Neural cell (in vitro differentiated cells): ENCODE data around the gene VASN. TPM values are rescaled to one million over a fixed set of nuclear protein-coding genes. Genes with fewer than 3 reads are reported as not detected.

Experiments
- H2AFZ ChIP-seq: fragments of 200-600, 300-800 bp; sonication (generic), shearing (Covaris generic); 2 replicates; pipeline ENCODE4 v1.6.0; 2014; ENCODE audit warnings: low read depth, mild to moderate bottlenecking, antibody characterized with exemption, low read length, moderate library complexity
- H3F3A ChIP-seq: fragments of 200-600 bp; shearing (Covaris generic); 2 replicates; pipeline ENCODE4 v1.6.1; 2016; ENCODE audit warnings: mild to moderate bottlenecking, moderate library complexity, mixed read lengths, antibody characterized with exemption, low read length; ENCODE audit not compliant: insufficient read depth, poor library complexity, severe bottlenecking
- H3K27ac ChIP-seq: fragments of 200-600, 300-800 bp; sonication (generic), shearing (Covaris generic); 2 replicates; pipeline ENCODE4 v1.5.1; 2014; ENCODE audit warnings: mild to moderate bottlenecking, low read length, moderate library complexity
- H3K27me3 ChIP-seq: fragments of 300-800, 200-600 bp; sonication (generic), shearing (Covaris generic); 2 replicates; pipeline ENCODE4 v1.6.0; 2014; ENCODE audit warnings: mild to moderate bottlenecking, low read depth, low read length, moderate library complexity; ENCODE audit not compliant: insufficient read depth
- H3K36me3 ChIP-seq: fragments of 300-800, 200-600 bp; sonication (generic), shearing (Covaris generic); 2 replicates; pipeline ENCODE4 v1.5.1; 2014; ENCODE audit warnings: mild to moderate bottlenecking, antibody characterized with exemption, low read length, moderate library complexity; ENCODE audit not compliant: insufficient read depth
- H3K4me2 ChIP-seq: fragments of 300-800, 200-600 bp; sonication (generic), shearing (Covaris generic); 2 replicates; pipeline ENCODE4 v1.6.0; 2014; ENCODE audit warnings: mild to moderate bottlenecking, low read length
- H3K4me3 ChIP-seq: fragments of 300-800, 200-600 bp; sonication (generic), shearing (Covaris generic); 2 replicates; pipeline ENCODE4 v1.5.1; 2014; ENCODE audit warnings: mild to moderate bottlenecking, low read length, moderate library complexity
- H3K79me2 ChIP-seq: fragments of 200-600 bp; shearing (Covaris generic); replicated peaks from 2 replicates; pipeline ENCODE4 v1.6.0; 2014; ENCODE audit warnings: mild to moderate bottlenecking, low read length, moderate library complexity; ENCODE audit not compliant: insufficient read depth
- H3K9ac ChIP-seq: fragments of 300-800, 200-600 bp; sonication (generic), shearing (Covaris generic); 2 replicates; pipeline ENCODE4 v1.6.1; 2016; ENCODE audit warnings: mild to moderate bottlenecking, low read length, mixed read lengths
- H3K9me2 ChIP-seq: fragments of 200-600 bp; shearing (Covaris generic); 2 replicates; pipeline ENCODE4 v1.6.1; 2016; ENCODE audit warnings: mild to moderate bottlenecking, low read length, mixed read lengths; ENCODE audit not compliant: insufficient read depth
- H3K9me3 ChIP-seq: fragments of 200-600, 300-800 bp; sonication (generic), shearing (Covaris generic); 2 replicates; pipeline ENCODE4 v1.6.1; 2016; ENCODE audit warnings: mild to moderate bottlenecking, mixed run types, low read length, moderate library complexity, mixed read lengths
- H4K20me1 ChIP-seq: fragments of 200-600 bp; shearing (Covaris generic); 2 replicates; pipeline ENCODE4 v1.6.1; 2016; ENCODE audit warnings: mild to moderate bottlenecking, mixed run types; ENCODE audit not compliant: insufficient read depth
- EP300 ChIP-seq: fragments of 450-650 bp; conservative IDR thresholded peaks from 2 replicates; pipeline ENCODE4 v1.6.1; 2014; ENCODE audit warnings: antibody characterized with exemption, mild to moderate bottlenecking, moderate library complexity; ENCODE audit not compliant: poor library complexity, severe bottlenecking
- EZH2 ChIP-seq: fragments of 200-600, 300-800 bp; shearing (Covaris generic), sonication (generic); IDR thresholded peaks from 2 replicates; pipeline ENCODE4 v1.6.1; 2014; ENCODE audit warnings: antibody characterized with exemption, low read length, borderline replicate concordance, mild to moderate bottlenecking; ENCODE audit not compliant: insufficient read depth, poor library complexity, severe bottlenecking
- MXI1 ChIP-seq: fragments of 450-650 bp; conservative IDR thresholded peaks from 2 replicates; pipeline ENCODE4 v1.6.1; 2014; ENCODE audit warnings: antibody characterized with exemption, mild to moderate bottlenecking; ENCODE audit not compliant: poor library complexity, severe bottlenecking
- POLR2AphosphoS5 ChIP-seq: IDR thresholded peaks from 2 replicates; pipeline ENCODE4 v1.6.1; 2012
- RAD21 ChIP-seq: fragments of 450-650 bp; conservative IDR thresholded peaks from 2 replicates; pipeline ENCODE4 v1.6.1; 2014; ENCODE audit warnings: antibody characterized with exemption, mild to moderate bottlenecking, moderate library complexity
- SMC3 ChIP-seq: fragments of 450-650 bp; conservative IDR thresholded peaks from 2 replicates; pipeline ENCODE4 v1.6.1; 2014; ENCODE audit warnings: antibody characterized with exemption, mild to moderate bottlenecking, moderate library complexity; ENCODE audit not compliant: poor library complexity
- TAF1 ChIP-seq: IDR thresholded peaks from 2 replicates; pipeline ENCODE4 v1.6.1; 2012; ENCODE audit warnings: low read depth
- polyA plus RNA-seq: library from polyadenylated mRNA; depleted of rRNA; stranded (reverse); fragments of >200 nt; gene quantifications from 2 replicates; pipeline ENCODE4 v1.2.3, GENCODE V29; 2014
- TF ChIP-seq, protein P1 (sequence below): fragments of 450-650 bp; IDR thresholded peaks from 2 replicates; pipeline ENCODE4 v1.5.1; 2014; ENCODE audit warnings: antibody characterized with exemption, mild to moderate bottlenecking, moderate library complexity; ENCODE audit not compliant: poor library complexity, severe bottlenecking
- TF ChIP-seq, protein P2 (sequence below): IDR thresholded peaks from 2 replicates; pipeline ENCODE4 v1.6.1; 2012; ENCODE audit warnings: borderline replicate concordance

VASN gene
- polyA plus RNA-seq, 1 donor from 2014 or later: 0.57 TPM

DNA sequence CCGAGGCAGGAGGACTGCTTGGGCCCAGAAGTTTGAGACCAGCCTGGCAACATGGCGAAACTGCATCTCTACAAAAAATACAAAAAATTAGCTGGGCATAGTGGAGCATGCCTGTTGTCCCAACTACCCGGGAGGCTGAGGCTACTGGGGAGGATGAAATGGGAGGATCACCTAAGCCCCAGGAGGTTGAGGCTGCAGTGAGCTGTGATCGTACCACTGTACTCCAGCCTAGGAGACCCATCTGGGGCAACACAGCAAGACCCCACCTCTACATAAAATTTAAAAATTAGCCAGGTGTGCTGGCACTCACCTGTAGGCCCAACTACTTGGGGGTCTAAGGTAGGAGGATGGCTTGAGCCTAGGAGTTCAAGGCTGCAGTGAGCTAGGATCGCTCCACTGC lies 22.3 kb upstream of the VASN start:
- H3K4me2 ChIP-seq: no peak overlapping the region

DNA sequence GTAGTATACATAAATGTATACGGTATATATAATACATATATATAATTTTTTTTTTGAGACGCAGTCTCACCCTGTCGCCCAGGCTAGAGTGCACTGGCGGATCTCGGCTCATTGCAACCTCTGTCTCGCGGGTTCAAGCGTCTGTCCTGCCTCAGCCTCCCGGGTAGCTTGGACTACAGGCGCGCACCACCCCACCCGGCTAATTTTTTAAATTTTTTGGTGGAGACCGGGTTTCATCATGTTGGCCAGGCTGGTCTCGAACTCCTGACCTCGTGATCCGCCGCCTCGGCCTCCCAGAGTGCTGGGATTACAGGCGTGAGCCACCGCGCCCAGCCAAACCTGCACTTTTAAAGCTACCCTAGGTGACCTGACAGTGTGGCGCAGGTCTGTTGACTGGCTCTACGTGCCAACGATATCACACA lies 21.3 kb upstream of the VASN start:
- no peaks in the 10 kb centered on the region for H3K9me3 ChIP-seq
- no peaks in the 10 kb centered on the region for H3K27me3 ChIP-seq
- H3K9me2 ChIP-seq: no peaks in the 10 kb centered on the region
- peak overlapping the region; percentile 28 for H3K27ac ChIP-seq
- peak overlapping the region; percentile 21 for H2AFZ ChIP-seq
- peak overlapping the region; percentile 62 for H3K4me2 ChIP-seq
- peak overlapping the region; percentile 68 for H3K9ac ChIP-seq
- H3F3A ChIP-seq: no peaks in the 10 kb centered on the region
- H3K4me3 ChIP-seq: peak overlapping the region; percentile 94
- TF ChIP-seq, protein P1, sequence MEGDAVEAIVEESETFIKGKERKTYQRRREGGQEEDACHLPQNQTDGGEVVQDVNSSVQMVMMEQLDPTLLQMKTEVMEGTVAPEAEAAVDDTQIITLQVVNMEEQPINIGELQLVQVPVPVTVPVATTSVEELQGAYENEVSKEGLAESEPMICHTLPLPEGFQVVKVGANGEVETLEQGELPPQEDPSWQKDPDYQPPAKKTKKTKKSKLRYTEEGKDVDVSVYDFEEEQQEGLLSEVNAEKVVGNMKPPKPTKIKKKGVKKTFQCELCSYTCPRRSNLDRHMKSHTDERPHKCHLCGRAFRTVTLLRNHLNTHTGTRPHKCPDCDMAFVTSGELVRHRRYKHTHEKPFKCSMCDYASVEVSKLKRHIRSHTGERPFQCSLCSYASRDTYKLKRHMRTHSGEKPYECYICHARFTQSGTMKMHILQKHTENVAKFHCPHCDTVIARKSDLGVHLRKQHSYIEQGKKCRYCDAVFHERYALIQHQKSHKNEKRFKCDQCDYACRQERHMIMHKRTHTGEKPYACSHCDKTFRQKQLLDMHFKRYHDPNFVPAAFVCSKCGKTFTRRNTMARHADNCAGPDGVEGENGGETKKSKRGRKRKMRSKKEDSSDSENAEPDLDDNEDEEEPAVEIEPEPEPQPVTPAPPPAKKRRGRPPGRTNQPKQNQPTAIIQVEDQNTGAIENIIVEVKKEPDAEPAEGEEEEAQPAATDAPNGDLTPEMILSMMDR: no peak
- TF ChIP-seq SMC3 (no peak), EZH2 (no peak), RAD21 (no peak), POLR2AphosphoS5 (no peak), TAF1 (no peak), MXI1 (no peak), EP300 (no peak)
- TF ChIP-seq, protein P2, sequence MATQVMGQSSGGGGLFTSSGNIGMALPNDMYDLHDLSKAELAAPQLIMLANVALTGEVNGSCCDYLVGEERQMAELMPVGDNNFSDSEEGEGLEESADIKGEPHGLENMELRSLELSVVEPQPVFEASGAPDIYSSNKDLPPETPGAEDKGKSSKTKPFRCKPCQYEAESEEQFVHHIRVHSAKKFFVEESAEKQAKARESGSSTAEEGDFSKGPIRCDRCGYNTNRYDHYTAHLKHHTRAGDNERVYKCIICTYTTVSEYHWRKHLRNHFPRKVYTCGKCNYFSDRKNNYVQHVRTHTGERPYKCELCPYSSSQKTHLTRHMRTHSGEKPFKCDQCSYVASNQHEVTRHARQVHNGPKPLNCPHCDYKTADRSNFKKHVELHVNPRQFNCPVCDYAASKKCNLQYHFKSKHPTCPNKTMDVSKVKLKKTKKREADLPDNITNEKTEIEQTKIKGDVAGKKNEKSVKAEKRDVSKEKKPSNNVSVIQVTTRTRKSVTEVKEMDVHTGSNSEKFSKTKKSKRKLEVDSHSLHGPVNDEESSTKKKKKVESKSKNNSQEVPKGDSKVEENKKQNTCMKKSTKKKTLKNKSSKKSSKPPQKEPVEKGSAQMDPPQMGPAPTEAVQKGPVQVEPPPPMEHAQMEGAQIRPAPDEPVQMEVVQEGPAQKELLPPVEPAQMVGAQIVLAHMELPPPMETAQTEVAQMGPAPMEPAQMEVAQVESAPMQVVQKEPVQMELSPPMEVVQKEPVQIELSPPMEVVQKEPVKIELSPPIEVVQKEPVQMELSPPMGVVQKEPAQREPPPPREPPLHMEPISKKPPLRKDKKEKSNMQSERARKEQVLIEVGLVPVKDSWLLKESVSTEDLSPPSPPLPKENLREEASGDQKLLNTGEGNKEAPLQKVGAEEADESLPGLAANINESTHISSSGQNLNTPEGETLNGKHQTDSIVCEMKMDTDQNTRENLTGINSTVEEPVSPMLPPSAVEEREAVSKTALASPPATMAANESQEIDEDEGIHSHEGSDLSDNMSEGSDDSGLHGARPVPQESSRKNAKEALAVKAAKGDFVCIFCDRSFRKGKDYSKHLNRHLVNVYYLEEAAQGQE: no peak
- H4K20me1 ChIP-seq: no peaks in the 10 kb centered on the region
- H3K79me2 ChIP-seq: peaks cover 10% of the 10 kb centered on the region
- H3K36me3 ChIP-seq: no peaks in the 10 kb centered on the region

More for the DNA sequence above, 22.3 kb upstream of the VASN start:
- Histone ChIP-seq H2AFZ (no peak overlapping the region), H3F3A (no peaks in the 10 kb centered on the region), H3K27me3 (no peaks in the 10 kb centered on the region), H3K9me2 (no peaks in the 10 kb centered on the region), H3K9me3 (no peaks in the 10 kb centered on the region), H3K36me3 (no peaks in the 10 kb centered on the region), H3K27ac (no peak overlapping the region), H4K20me1 (no peaks in the 10 kb centered on the region), H3K4me3 (no peak overlapping the region), H3K79me2 (peaks cover 10% of the 10 kb centered on the region), H3K9ac (no peak overlapping the region)
- no peak for TF ChIP-seq RAD21
- TF ChIP-seq, protein P2: no peak
